Measurements from ENCODE around the gene HUS1B. TPM values are rescaled to one million over a fixed set of nuclear protein-coding genes. Genes with fewer than 3 reads are reported as not detected.

Gene HUS1B
- total RNA-seq, 1 experiment from 2014 or later, result 1.1 TPM

- Mint-ChIP-seq H3K9me3 (no peaks in the 10 kb centered on the region), H3K4me1 (peaks cover 46% of the 10 kb centered on the region), H3K27me3 (ENCODE audit: low read depth) (no peaks in the 10 kb centered on the region), H3K27ac (no peak overlapping the region), H3K36me3 (peaks cover 25% of the 10 kb centered on the region), H3K4me3 (no peak overlapping the region)
- no peak for DNase-seq (ENCODE audit: low spot score)
- POLR2A ChIA-PET, result no interaction called here
- CTCF ChIA-PET, result interaction anchor here (0.6 to 2.1 kb wide), 3 partner anchors 30 to 159 kb away, joined by 3 to 5 read pairs (median 4); no protein-coding TSS in a partner anchor
- TF ChIP-seq NR1H2 (CRISPR knock-in tag; IDR thresholded peaks at IDR 0.05), result no peak
- no peak for TF ChIP-seq JAZF1 (CRISPR knock-in tag; IDR thresholded peaks at IDR 0.05)
- no peak for TF ChIP-seq ZNF423 (CRISPR knock-in tag; IDR thresholded peaks at IDR 0.05)
- no peak for TF ChIP-seq HMGXB4 (CRISPR knock-in tag; IDR thresholded peaks at IDR 0.05)
- no peak for TF ChIP-seq CREM (CRISPR knock-in tag; IDR thresholded peaks at IDR 0.05)
- TF ChIP-seq, protein P1, sequence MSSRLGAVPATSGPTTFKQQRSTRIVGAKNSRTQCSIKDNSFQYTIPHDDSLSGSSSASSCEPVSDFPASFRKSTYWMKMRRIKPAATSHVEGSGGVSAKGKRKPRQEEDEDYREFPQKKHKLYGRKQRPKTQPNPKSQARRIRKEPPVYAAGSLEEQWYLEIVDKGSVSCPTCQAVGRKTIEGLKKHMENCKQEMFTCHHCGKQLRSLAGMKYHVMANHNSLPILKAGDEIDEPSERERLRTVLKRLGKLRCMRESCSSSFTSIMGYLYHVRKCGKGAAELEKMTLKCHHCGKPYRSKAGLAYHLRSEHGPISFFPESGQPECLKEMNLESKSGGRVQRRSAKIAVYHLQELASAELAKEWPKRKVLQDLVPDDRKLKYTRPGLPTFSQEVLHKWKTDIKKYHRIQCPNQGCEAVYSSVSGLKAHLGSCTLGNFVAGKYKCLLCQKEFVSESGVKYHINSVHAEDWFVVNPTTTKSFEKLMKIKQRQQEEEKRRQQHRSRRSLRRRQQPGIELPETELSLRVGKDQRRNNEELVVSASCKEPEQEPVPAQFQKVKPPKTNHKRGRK (CRISPR knock-in tag; IDR thresholded peaks at IDR 0.05; ENCODE audit: borderline replicate concordance), result no peak
- no peak for TF ChIP-seq NFE2L1 (CRISPR knock-in tag; IDR thresholded peaks at IDR 0.05)
- no peak for TF ChIP-seq SMAD4 (CRISPR knock-in tag; IDR thresholded peaks at IDR 0.05)
- no peak for TF ChIP-seq JUN (CRISPR knock-in tag; IDR thresholded peaks at IDR 0.05)
- TF ChIP-seq PRDM15 (CRISPR knock-in tag; IDR thresholded peaks at IDR 0.05), result no peak
- TF ChIP-seq ZNF671 (CRISPR knock-in tag; IDR thresholded peaks at IDR 0.05), result no peak
- TF ChIP-seq TP53 (CRISPR knock-in tag; IDR thresholded peaks at IDR 0.05), result no peak
- TF ChIP-seq NR3C1 (CRISPR knock-in tag; conservative IDR thresholded peaks at IDR 0.05; ENCODE audit: low read depth), result no peak
- no peak for ATAC-seq
These were observed 34.4 kb downstream of the HUS1B start for GRCh38 chr6:622462-622861.

- ChIA-PET CTCF (interaction anchor here (0.6 to 2.1 kb wide), 3 partner anchors 29 to 160 kb away, joined by 3 to 5 read pairs (median 4); no protein-coding TSS in a partner anchor), POLR2A (no interaction called here)
- Mint-ChIP-seq H3K36me3 (peaks cover 30% of the 10 kb centered on the region), H3K4me3 (no peak overlapping the region), H3K27ac (peak overlapping the region; percentile 20; the same call in 1 of the 2 replicates), H3K9me3 (no peaks in the 10 kb centered on the region), H3K4me1 (peaks cover 41% of the 10 kb centered on the region), H3K27me3 (ENCODE audit: low read depth) (no peaks in the 10 kb centered on the region)
- ATAC-seq, result no peak
- no peak for DNase-seq (ENCODE audit: low spot score)
- TF ChIP-seq, protein P2, sequence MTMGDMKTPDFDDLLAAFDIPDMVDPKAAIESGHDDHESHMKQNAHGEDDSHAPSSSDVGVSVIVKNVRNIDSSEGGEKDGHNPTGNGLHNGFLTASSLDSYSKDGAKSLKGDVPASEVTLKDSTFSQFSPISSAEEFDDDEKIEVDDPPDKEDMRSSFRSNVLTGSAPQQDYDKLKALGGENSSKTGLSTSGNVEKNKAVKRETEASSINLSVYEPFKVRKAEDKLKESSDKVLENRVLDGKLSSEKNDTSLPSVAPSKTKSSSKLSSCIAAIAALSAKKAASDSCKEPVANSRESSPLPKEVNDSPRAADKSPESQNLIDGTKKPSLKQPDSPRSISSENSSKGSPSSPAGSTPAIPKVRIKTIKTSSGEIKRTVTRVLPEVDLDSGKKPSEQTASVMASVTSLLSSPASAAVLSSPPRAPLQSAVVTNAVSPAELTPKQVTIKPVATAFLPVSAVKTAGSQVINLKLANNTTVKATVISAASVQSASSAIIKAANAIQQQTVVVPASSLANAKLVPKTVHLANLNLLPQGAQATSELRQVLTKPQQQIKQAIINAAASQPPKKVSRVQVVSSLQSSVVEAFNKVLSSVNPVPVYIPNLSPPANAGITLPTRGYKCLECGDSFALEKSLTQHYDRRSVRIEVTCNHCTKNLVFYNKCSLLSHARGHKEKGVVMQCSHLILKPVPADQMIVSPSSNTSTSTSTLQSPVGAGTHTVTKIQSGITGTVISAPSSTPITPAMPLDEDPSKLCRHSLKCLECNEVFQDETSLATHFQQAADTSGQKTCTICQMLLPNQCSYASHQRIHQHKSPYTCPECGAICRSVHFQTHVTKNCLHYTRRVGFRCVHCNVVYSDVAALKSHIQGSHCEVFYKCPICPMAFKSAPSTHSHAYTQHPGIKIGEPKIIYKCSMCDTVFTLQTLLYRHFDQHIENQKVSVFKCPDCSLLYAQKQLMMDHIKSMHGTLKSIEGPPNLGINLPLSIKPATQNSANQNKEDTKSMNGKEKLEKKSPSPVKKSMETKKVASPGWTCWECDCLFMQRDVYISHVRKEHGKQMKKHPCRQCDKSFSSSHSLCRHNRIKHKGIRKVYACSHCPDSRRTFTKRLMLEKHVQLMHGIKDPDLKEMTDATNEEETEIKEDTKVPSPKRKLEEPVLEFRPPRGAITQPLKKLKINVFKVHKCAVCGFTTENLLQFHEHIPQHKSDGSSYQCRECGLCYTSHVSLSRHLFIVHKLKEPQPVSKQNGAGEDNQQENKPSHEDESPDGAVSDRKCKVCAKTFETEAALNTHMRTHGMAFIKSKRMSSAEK (CRISPR knock-in tag; IDR thresholded peaks at IDR 0.05; ENCODE audit: borderline replicate concordance), result no peak
- TF ChIP-seq MXD4 (CRISPR knock-in tag; IDR thresholded peaks at IDR 0.05; ENCODE audit: borderline replicate concordance), result no peak
- no peak for TF ChIP-seq ZNF138 (CRISPR knock-in tag; conservative IDR thresholded peaks at IDR 0.05)
- TF ChIP-seq, protein P3, sequence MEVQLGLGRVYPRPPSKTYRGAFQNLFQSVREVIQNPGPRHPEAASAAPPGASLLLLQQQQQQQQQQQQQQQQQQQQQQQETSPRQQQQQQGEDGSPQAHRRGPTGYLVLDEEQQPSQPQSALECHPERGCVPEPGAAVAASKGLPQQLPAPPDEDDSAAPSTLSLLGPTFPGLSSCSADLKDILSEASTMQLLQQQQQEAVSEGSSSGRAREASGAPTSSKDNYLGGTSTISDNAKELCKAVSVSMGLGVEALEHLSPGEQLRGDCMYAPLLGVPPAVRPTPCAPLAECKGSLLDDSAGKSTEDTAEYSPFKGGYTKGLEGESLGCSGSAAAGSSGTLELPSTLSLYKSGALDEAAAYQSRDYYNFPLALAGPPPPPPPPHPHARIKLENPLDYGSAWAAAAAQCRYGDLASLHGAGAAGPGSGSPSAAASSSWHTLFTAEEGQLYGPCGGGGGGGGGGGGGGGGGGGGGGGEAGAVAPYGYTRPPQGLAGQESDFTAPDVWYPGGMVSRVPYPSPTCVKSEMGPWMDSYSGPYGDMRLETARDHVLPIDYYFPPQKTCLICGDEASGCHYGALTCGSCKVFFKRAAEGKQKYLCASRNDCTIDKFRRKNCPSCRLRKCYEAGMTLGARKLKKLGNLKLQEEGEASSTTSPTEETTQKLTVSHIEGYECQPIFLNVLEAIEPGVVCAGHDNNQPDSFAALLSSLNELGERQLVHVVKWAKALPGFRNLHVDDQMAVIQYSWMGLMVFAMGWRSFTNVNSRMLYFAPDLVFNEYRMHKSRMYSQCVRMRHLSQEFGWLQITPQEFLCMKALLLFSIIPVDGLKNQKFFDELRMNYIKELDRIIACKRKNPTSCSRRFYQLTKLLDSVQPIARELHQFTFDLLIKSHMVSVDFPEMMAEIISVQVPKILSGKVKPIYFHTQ (CRISPR knock-in tag; IDR thresholded peaks at IDR 0.05), result no peak
- TF ChIP-seq, protein P4, sequence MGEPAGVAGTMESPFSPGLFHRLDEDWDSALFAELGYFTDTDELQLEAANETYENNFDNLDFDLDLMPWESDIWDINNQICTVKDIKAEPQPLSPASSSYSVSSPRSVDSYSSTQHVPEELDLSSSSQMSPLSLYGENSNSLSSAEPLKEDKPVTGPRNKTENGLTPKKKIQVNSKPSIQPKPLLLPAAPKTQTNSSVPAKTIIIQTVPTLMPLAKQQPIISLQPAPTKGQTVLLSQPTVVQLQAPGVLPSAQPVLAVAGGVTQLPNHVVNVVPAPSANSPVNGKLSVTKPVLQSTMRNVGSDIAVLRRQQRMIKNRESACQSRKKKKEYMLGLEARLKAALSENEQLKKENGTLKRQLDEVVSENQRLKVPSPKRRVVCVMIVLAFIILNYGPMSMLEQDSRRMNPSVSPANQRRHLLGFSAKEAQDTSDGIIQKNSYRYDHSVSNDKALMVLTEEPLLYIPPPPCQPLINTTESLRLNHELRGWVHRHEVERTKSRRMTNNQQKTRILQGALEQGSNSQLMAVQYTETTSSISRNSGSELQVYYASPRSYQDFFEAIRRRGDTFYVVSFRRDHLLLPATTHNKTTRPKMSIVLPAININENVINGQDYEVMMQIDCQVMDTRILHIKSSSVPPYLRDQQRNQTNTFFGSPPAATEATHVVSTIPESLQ (CRISPR knock-in tag; IDR thresholded peaks at IDR 0.05), result no peak
- TF ChIP-seq GRHL2 (CRISPR knock-in tag; IDR thresholded peaks at IDR 0.05; ENCODE audit: insufficient replicate concordance, severe bottlenecking), result no peak
- TF ChIP-seq ZNF396 (CRISPR knock-in tag; IDR thresholded peaks at IDR 0.05; ENCODE audit: borderline replicate concordance), result no peak
These were observed 35.0 kb downstream of the HUS1B start for GRCh38 chr6:621931-622330.
